ENCODE results near the gene CNTNAP2. TPM values are rescaled to one million over a fixed set of nuclear protein-coding genes. Genes with fewer than 3 reads are reported as not detected.
A peak's percentile ranks its signal among the peaks of the same experiment; 100 is the strongest.

CNTNAP2 gene
- total and polyA plus RNA-seq, 2 donors from 2014 or later = 0.06 to 0.13 TPM

GRCh38 chr7:147912946-147913638 is 1796.5 kb downstream of the CNTNAP2 start:
- H3K9ac ChIP-seq (ENCODE audit: low read length in 3 of 3) = no peak overlapping the region
- no peak overlapping the region for H3K4me3 ChIP-seq (ENCODE audit: low read length in 3 of 3)
- H3K27me3 ChIP-seq (ENCODE audit: control insufficient read depth, insufficient read depth, low read length) = no peaks in the 10 kb centered on the region
- FAIRE-seq (no peak), DNase-seq (no peak)
- TF ChIP-seq, protein P1, sequence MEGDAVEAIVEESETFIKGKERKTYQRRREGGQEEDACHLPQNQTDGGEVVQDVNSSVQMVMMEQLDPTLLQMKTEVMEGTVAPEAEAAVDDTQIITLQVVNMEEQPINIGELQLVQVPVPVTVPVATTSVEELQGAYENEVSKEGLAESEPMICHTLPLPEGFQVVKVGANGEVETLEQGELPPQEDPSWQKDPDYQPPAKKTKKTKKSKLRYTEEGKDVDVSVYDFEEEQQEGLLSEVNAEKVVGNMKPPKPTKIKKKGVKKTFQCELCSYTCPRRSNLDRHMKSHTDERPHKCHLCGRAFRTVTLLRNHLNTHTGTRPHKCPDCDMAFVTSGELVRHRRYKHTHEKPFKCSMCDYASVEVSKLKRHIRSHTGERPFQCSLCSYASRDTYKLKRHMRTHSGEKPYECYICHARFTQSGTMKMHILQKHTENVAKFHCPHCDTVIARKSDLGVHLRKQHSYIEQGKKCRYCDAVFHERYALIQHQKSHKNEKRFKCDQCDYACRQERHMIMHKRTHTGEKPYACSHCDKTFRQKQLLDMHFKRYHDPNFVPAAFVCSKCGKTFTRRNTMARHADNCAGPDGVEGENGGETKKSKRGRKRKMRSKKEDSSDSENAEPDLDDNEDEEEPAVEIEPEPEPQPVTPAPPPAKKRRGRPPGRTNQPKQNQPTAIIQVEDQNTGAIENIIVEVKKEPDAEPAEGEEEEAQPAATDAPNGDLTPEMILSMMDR (IDR thresholded peaks at IDR 0.05; ENCODE audit: borderline replicate concordance, extremely low read depth, insufficient read depth) = no peak
- no peak overlapping the region for H3K27ac ChIP-seq (ENCODE audit: low read depth in 2 of 2, low read length in 2 of 2)
- H3K9me3 ChIP-seq (ENCODE audit: control insufficient read depth in 2 of 3, insufficient read depth in 1 of 3, low read length in 3 of 3) = no peaks in the 10 kb centered on the region
- intact Hi-C loops (cut with DNase I) = no loop called here
- no peaks in the 10 kb centered on the region for H3K4me1 ChIP-seq (ENCODE audit: control insufficient read depth in 2 of 3, insufficient read depth in 2 of 3, low read depth in 1 of 3, low read length in 3 of 3)
- H3K36me3 ChIP-seq (ENCODE audit: control insufficient read depth in 2 of 3, insufficient read depth in 3 of 3, low read length in 3 of 3) = no peaks in the 10 kb centered on the region

DNA sequence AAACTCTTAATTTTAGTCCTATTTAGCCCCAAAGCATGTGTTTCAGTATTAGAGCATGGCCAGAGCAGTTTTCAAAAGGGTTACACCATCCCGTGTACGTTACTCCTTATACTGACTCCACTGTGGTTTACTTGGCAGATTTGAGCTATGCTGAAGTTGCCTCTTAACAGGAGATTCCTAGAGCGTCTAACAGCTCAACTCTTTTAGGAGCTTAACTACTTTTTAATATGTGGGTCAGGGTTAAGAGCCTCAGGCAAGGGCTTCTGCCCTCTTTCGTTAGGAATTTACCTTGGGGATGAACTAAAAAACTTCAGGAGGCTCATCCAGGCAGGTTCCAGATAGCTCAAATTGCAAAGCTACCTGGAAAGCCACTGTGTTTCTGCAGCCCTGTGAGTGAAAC is 1799.2 kb downstream of the CNTNAP2 start:
- no peak overlapping the region for H3K4me3 ChIP-seq (ENCODE audit: low read length in 3 of 3)
- no peaks in the 10 kb centered on the region for H3K4me1 ChIP-seq (ENCODE audit: control insufficient read depth in 2 of 3, insufficient read depth in 2 of 3, low read depth in 1 of 3, low read length in 3 of 3)
- DNase-seq = peak in 1 of 5 donors; percentile 2
- H3K36me3 ChIP-seq (ENCODE audit: control insufficient read depth in 2 of 3, insufficient read depth in 3 of 3, low read length in 3 of 3) = no peaks in the 10 kb centered on the region
- TF ChIP-seq, protein P1 (IDR thresholded peaks at IDR 0.05; ENCODE audit: borderline replicate concordance, extremely low read depth, insufficient read depth) = no peak
- H3K27me3 ChIP-seq (ENCODE audit: control insufficient read depth, insufficient read depth, low read length) = no peaks in the 10 kb centered on the region
- no peak for FAIRE-seq
- intact Hi-C loops (cut with DNase I) = no loop called here
- no peaks in the 10 kb centered on the region for H3K9me3 ChIP-seq (ENCODE audit: control insufficient read depth in 2 of 3, insufficient read depth in 1 of 3, low read length in 3 of 3)
- no peak overlapping the region for H3K27ac ChIP-seq (ENCODE audit: low read depth in 2 of 2, low read length in 2 of 2)
- H3K9ac ChIP-seq (ENCODE audit: low read length in 3 of 3) = no peak overlapping the region

DNA sequence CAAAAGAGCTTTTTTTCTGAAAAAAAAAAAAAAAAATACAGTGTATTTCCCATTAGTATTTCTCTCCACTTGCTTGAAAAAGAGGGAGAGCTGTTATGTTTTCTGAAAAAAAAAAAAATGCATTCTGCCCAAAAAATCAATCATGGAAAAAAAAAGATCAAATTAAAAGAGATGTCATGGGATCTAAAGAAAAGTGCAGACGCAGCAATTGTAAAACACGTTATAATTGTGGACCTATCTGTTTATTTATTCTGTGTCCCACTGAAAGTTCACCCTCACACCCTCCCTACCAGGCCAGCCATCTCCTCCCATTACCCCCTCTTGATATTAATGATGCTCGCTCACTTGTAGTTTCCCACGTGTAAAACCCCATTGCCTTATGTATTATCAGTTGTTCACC is 1800.0 kb downstream of the CNTNAP2 start:
- Histone ChIP-seq H3K27me3 (ENCODE audit: control insufficient read depth, insufficient read depth, low read length) (no peaks in the 10 kb centered on the region), H3K9ac (ENCODE audit: low read length in 3 of 3) (no peak overlapping the region), H3K36me3 (ENCODE audit: control insufficient read depth in 2 of 3, insufficient read depth in 3 of 3, low read length in 3 of 3) (no peaks in the 10 kb centered on the region), H3K4me3 (ENCODE audit: low read length in 3 of 3) (no peak overlapping the region), H3K27ac (ENCODE audit: low read depth in 2 of 2, low read length in 2 of 2) (no peak overlapping the region), H3K9me3 (ENCODE audit: control insufficient read depth in 2 of 3, insufficient read depth in 1 of 3, low read length in 3 of 3) (no peaks in the 10 kb centered on the region), H3K4me1 (ENCODE audit: control insufficient read depth in 2 of 3, insufficient read depth in 2 of 3, low read depth in 1 of 3, low read length in 3 of 3) (no peaks in the 10 kb centered on the region)
- intact Hi-C loops (cut with DNase I) = no loop called here
- FAIRE-seq (no peak), DNase-seq (no peak)
- TF ChIP-seq, protein P1 (IDR thresholded peaks at IDR 0.05; ENCODE audit: borderline replicate concordance, extremely low read depth, insufficient read depth) = no peak

GRCh38 chr7:147923841-147924240 is 1807.2 kb downstream of the CNTNAP2 start:
- H3K4me1 ChIP-seq (ENCODE audit: control insufficient read depth in 2 of 3, insufficient read depth in 2 of 3, low read depth in 1 of 3, low read length in 3 of 3) = no peaks in the 10 kb centered on the region

More at GRCh38 chr7:147923841-147924240, 1807.2 kb downstream of the CNTNAP2 start:
- no peak for FAIRE-seq
- Histone ChIP-seq H3K36me3 (ENCODE audit: control insufficient read depth in 2 of 3, insufficient read depth in 3 of 3, low read length in 3 of 3) (no peaks in the 10 kb centered on the region), H3K27me3 (ENCODE audit: control insufficient read depth, insufficient read depth, low read length) (no peaks in the 10 kb centered on the region), H3K9me3 (ENCODE audit: control insufficient read depth in 2 of 3, insufficient read depth in 1 of 3, low read length in 3 of 3) (no peaks in the 10 kb centered on the region), H3K27ac (ENCODE audit: low read depth in 2 of 2, low read length in 2 of 2) (no peak overlapping the region), H3K9ac (ENCODE audit: low read length in 3 of 3) (no peak overlapping the region), H3K4me3 (ENCODE audit: low read length in 3 of 3) (no peak overlapping the region)
- no peak for DNase-seq
- TF ChIP-seq, protein P1 (IDR thresholded peaks at IDR 0.05; ENCODE audit: borderline replicate concordance, extremely low read depth, insufficient read depth) = no peak
- intact Hi-C loops (cut with DNase I) = no loop called here
